ENCODE measurements around the gene UBE2D1.

The UBE2D1 gene

DNA sequence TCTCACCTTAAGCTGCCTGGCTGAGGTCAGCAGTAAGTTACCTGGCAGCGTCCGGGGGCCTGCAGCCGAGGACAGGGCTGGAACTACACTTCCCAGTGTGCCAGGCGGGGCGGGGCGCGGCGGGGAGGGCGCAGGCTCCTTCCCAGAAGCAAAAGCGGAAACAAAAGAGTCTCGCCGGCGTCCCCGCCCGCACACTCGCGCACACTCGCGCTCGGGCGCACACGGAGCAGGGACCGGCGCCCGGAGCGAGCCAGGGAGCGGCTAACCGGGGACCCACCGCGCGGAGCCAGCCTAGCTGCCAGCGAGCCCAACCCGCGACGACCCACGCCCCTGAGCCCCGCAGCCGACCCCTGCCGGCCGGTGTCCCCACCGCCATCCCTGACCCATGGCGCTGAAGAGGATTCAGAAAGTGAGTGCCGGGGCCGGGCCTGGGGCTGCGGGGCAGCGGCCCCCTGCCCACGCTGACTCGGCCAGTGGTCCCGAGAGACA lies at the start of gene UBE2D1:
TSS of gene UBE2D1 (plus strand) at position 190 of the 489 bp plus-strand sequence. CDS start at position 386, 196 bp downstream.
- peak within 1 kb of the TSS; percentile 31; the same call in 1 of the 2 replicates for H3K27ac ChIP-seq

DNA sequence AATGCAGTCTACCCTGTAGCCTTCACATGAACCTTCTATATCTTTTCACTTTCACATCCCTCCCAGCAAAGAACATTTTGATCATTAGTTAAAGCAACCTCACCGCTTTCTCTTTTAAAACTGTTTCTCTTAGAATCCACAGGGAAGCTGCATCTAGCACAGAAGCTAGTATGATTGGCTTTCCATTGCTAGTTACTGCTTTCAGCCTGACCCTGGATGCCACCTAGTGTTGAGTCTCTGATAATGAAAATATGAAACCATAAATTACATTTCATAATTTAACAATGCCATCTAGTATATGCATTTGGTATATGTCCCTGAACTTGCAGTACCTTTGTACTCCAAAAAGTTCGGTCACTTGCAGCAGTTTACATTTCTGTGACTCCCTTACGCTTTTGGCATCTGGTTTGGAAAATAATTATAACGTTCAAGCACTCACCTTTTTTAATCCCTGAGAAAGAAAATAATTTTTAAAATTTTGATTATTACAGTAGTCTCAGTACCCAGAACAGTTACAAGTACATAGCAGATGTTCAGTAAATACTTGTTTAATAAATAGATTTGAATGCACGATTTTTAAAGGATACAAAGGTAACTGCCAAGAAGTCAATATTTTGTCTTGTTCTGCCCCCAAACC lies 43.1 kb upstream of the UBE2D1 start:
- H3K27ac ChIP-seq: no peak overlapping the region
- TF ChIP-seq, protein P1, sequence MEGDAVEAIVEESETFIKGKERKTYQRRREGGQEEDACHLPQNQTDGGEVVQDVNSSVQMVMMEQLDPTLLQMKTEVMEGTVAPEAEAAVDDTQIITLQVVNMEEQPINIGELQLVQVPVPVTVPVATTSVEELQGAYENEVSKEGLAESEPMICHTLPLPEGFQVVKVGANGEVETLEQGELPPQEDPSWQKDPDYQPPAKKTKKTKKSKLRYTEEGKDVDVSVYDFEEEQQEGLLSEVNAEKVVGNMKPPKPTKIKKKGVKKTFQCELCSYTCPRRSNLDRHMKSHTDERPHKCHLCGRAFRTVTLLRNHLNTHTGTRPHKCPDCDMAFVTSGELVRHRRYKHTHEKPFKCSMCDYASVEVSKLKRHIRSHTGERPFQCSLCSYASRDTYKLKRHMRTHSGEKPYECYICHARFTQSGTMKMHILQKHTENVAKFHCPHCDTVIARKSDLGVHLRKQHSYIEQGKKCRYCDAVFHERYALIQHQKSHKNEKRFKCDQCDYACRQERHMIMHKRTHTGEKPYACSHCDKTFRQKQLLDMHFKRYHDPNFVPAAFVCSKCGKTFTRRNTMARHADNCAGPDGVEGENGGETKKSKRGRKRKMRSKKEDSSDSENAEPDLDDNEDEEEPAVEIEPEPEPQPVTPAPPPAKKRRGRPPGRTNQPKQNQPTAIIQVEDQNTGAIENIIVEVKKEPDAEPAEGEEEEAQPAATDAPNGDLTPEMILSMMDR (IDR thresholded peaks at IDR 0.05): peak; percentile 85
- no peak for TF ChIP-seq ZFX (IDR thresholded peaks at IDR 0.05; ENCODE audit: borderline replicate concordance)

More for the DNA sequence above, at the start of gene UBE2D1:
- TF ChIP-seq, protein P1 (IDR thresholded peaks at IDR 0.05): no peak
- no peak for TF ChIP-seq ZFX (IDR thresholded peaks at IDR 0.05; ENCODE audit: borderline replicate concordance)

DNA sequence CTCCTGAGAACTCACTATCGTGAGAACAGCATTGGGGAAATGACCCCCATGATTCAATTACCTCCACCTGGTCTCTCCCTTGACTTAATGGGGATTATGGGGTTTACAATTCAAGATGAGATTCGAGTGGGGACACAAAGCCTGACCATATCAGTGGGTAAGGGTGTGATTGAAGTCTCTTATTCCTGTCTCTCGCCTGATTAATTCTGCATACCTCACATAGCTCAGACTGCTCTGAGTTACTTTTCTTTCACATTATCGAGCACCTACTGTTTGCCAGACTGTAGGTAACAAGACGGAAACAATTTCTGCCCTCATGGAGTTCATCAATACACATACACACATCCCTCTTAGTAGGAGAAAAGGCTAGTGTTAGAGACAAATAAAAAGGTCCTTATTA lies 40.8 kb upstream of the UBE2D1 start:
- TF ChIP-seq, protein P1 (IDR thresholded peaks at IDR 0.05): no peak
- no peak for TF ChIP-seq ZFX (IDR thresholded peaks at IDR 0.05; ENCODE audit: borderline replicate concordance)
- H3K27ac ChIP-seq: no peak overlapping the region

DNA sequence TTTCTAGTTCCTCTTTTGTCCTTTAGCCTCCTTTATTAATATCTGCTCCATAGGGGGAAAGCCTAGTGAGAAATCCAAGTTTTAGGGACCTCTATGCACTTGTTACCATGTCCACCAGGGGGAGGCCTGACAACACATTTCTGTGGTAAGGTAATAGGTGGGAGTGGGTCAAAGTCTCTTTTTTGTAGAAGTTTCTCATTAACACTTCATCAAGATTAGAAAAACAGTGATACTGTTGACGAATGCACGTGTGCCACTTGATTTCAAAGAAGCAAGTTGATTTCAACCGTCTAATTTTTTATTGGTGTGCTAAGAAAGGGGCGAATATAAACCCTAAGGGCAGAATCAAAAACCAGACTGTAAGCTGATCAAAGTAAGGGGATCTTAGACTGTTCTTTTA lies 35.2 kb upstream of the UBE2D1 start:
- no peak for TF ChIP-seq ZFX (IDR thresholded peaks at IDR 0.05; ENCODE audit: borderline replicate concordance)
- TF ChIP-seq, protein P1 (IDR thresholded peaks at IDR 0.05): peak; percentile 85
- no peak overlapping the region for H3K27ac ChIP-seq

DNA sequence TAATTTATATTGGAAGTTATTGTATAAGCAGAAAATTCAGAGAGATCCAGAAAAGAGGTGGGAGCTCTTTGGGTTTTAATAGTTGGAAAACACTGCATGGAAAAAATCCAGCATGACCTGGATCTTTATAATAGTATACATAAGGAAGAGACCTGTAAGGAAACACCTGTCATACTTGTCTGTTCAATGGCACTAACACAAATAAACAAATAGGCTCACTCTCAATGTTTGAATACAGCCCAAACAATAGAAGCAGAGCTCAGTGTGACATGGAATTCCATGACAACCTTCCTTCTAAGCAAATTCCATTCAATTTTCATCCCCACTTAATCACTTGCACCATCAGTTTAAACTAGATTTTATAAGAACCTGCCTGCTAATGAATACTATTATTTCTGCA lies 34.1 kb upstream of the UBE2D1 start:
- TF ChIP-seq, protein P1 (IDR thresholded peaks at IDR 0.05): no peak
- no peak for TF ChIP-seq ZFX (IDR thresholded peaks at IDR 0.05; ENCODE audit: borderline replicate concordance)
- no peak overlapping the region for H3K27ac ChIP-seq

DNA sequence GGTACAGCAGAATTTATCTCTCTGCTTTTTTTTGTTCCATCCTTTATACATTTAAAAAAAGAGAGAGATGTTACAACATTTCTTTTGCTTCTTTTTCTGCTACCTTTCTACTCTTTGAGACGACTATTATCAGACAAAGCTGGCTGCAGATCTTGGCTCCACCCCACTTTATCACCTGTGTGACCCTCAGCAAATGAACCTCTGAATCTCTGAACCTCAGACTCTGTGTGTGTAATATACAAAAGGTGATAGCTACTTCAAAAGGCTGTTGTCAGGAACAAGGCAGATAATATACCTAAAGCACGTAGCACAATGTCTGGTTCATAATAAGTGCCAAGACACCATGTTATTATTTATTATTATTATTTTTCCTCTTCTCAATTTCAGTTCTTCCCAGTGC lies 32.6 kb upstream of the UBE2D1 start:
- TF ChIP-seq ZFX (IDR thresholded peaks at IDR 0.05; ENCODE audit: borderline replicate concordance): no peak
- TF ChIP-seq, protein P1 (IDR thresholded peaks at IDR 0.05): no peak
- no peak overlapping the region for H3K27ac ChIP-seq

DNA sequence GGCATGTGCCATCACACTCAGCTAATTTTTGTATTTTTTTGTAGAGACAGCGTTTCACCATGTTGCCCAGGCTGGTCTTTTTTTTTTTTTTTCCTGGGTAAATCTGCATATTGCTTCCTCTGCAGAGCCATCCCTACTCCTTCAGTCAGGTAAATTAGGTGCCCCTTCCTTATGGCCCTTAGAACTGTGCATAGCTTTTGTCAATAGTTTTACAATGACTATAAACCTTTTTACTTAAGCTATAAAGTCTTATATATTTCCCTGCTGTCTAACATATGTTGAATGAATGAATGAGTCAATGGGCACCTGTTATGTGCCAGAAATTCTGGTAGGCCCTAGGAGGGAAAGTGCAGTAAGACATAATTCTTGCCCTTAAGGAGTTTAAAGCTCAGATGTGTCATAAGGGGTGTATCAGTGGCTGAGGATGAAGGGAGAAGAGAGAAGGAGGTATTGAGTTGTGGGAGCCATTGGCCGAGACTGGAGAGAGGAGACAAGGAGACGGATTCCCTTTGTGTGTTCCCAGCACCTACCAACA lies 30.6 kb upstream of the UBE2D1 start:
- H3K27ac ChIP-seq: no peak overlapping the region
- TF ChIP-seq ZFX (IDR thresholded peaks at IDR 0.05; ENCODE audit: borderline replicate concordance): no peak
- TF ChIP-seq, protein P1 (IDR thresholded peaks at IDR 0.05): no peak

Measured in 22Rv1 (cell line).